IPS-18a (cell line): ENCODE data around the gene AGER.
"Not testable (repeated sequence)": the region's sequence is repeated elsewhere in the genome, so short reads cannot be mapped to it uniquely, and the experiment has no call there.

Experiments
- H3K27ac ChIP-seq: one replicate; pipeline ENCODE4 v1.5.1; 2013; ENCODE audit warnings: low read length
- H3K27me3 ChIP-seq: one replicate; pipeline ENCODE4 v1.6.1; 2013; ENCODE audit warnings: mild to moderate bottlenecking, low read length; ENCODE audit not compliant: control insufficient read depth, insufficient read depth
- H3K36me3 ChIP-seq: one replicate; pipeline ENCODE4 v1.6.1; 2013; ENCODE audit warnings: low read depth, low read length; ENCODE audit not compliant: control insufficient read depth
- H3K4me1 ChIP-seq: one replicate; pipeline ENCODE4 v1.6.1; 2013; ENCODE audit warnings: low read depth, low read length; ENCODE audit not compliant: control insufficient read depth
- H3K4me3 ChIP-seq: one replicate; pipeline ENCODE4 v1.5.1; 2013; ENCODE audit warnings: low read length
- H3K9ac ChIP-seq: one replicate; pipeline ENCODE4 v1.6.1; 2013; ENCODE audit warnings: mild to moderate bottlenecking, low read length, moderate library complexity
- H3K9me3 ChIP-seq: one replicate; pipeline ENCODE4 v1.6.1; 2013; ENCODE audit warnings: low read depth, low read length; ENCODE audit not compliant: control insufficient read depth

The AGER gene

DNA sequence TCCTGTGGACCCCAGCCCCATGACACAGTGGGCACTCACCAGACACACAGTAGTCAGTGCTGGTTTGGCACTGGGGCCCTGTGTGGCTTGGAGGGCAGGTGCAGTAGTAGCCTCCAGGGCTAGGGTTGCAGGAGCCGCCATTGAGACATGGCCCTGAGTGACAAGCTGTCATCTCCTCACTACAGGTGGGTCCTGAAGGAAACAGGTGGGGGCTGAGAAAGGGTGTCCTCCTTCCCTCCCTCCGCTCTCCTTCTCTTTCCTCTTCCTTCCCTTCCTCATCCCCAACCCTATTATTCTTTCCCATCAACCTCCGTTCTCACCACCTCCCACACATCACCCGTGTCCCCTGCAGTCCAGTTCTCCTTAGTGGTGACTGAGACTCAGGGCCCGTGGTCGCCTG is 29.6 kb upstream of the AGER start:
- Histone ChIP-seq H3K27ac (no peak overlapping the region), H3K4me3 (no peak overlapping the region), H3K27me3 (no peaks in the 10 kb centered on the region), H3K4me1 (no peaks in the 10 kb centered on the region), H3K36me3 (no peaks in the 10 kb centered on the region), H3K9ac (no peak overlapping the region), H3K9me3 (no peaks in the 10 kb centered on the region)

DNA sequence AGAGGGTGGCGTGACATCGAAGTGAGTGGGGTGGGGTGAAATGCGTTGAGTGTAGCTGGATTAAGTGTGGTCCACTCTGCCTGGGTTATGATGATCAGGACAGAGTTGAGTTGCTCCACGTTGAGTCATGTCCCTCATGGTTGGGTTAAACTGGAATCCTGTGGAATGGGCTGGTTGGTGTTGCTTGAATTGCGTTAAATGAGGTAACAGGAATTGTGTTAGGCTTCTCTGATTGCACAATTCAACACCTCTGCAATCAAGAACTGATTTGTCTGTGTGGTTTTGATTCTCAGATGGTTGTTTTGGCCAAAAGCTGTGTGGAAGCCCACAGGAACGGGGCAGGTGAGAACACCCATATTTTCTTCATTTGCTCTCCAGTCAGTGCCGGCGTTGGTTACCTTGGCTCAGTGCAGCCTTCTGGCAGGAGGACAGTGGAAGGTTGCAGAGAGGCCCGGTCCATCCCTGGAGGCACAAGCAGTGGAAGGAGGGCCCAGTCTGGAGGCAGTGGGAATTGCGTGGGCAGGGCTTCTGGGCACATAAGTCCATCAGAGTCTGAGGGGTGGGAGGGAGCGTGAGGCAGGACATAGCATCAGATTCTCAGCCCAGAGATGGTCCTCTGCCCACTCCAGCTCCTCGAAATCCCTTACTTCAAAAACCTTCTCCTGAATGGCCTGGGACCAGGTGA is 28.2 kb upstream of the AGER start:
- no peak overlapping the region for H3K27ac ChIP-seq
- no peak overlapping the region for H3K4me3 ChIP-seq
- no peaks in the 10 kb centered on the region for H3K36me3 ChIP-seq
- H3K27me3 ChIP-seq = no peaks in the 10 kb centered on the region
- H3K9me3 ChIP-seq = no peaks in the 10 kb centered on the region
- no peaks in the 10 kb centered on the region for H3K4me1 ChIP-seq
- H3K9ac ChIP-seq = no peak overlapping the region

DNA sequence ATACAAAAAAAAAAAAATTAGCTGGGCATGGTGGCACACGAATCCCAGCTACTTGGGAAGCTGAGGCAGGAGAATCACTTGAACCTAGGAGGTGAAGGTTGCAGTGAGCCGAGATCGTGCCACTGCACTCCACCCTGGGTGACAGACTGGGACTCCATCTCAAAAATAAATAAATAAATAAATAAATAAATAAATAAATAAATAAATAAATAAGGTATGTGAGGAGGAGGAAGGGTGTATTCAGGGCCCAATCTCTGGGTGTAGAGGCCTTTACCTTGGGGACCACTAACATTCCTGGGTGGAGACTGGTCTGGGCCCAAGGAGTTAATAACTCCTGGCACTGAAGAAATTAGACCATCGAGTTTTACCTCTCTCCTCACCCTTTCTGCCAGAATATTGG is 27.4 kb upstream of the AGER start:
- not testable (repeated sequence) for H3K4me3 ChIP-seq, H3K4me1 ChIP-seq, H3K36me3 ChIP-seq, H3K9me3 ChIP-seq, H3K27me3 ChIP-seq, H3K27ac ChIP-seq, H3K9ac ChIP-seq

DNA sequence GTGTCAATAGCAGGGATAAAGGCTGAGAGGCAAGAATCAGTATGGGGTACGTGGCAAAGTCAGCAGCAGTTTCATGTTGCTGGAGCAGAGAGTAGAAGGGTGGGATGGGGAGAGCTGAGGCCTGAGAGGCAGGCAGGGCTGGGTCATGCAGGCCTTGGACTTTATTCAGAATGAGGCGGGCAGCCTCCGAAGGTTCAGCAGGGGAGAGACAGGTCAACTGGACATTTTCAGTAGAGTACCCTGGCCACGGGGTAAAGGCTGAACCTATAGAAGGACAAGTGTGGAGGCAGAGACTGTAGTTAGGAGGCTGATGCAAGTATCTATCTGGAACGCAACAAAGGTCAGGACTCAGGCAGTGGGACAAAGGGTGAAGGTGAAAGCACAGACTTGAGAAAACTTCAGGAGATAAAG is 26.1 kb upstream of the AGER start:
- H3K27ac ChIP-seq = no peak overlapping the region
- H3K36me3 ChIP-seq = no peaks in the 10 kb centered on the region
- H3K9ac ChIP-seq = no peak overlapping the region
- H3K4me3 ChIP-seq = no peak overlapping the region
- H3K4me1 ChIP-seq = no peaks in the 10 kb centered on the region
- H3K9me3 ChIP-seq = no peaks in the 10 kb centered on the region
- H3K27me3 ChIP-seq = no peaks in the 10 kb centered on the region

DNA sequence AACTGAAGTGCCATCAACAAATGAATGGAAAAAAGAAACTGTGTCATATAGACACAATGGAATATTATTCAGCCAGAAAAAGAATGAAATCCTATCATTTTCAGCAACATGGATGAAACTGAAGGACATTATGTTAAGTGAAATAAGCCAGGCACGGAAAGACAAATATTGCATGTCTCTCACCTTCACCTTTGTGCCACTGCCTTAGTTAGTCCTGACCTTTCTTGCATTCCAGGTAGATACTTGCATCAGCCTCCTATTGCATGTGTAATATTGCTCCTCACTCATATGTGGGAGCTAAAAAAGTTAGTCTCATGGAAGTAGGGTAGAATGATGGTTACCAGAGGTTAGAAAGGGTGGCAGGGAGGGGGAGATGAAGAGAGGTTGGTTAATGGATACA is 24.9 kb upstream of the AGER start:
- Histone ChIP-seq H3K27me3 (no peaks in the 10 kb centered on the region), H3K9me3 (no peaks in the 10 kb centered on the region)

DNA sequence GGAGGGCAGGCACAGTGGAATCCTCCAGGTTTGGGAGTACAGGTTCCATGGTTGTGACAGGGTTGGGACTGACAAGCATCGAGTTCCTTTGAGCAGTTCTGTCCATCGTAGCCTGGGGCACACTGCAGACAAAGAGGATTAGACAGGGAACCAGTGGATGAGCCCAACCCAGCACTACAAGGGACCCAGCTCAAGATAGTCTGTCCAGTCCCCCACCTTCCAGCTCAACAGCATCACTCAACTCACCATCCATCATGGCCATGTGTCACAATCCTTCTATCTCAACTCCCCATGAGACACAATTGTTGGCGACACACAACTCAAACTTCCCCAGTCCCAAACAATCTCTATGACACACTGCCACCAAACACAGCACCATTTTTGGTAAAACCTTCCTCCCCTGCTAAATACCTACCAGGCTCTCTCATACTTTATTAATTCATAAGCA is 20.2 kb upstream of the AGER start:
- Histone ChIP-seq H3K36me3 (no peaks in the 10 kb centered on the region), H3K27me3 (no peaks in the 10 kb centered on the region), H3K9me3 (no peaks in the 10 kb centered on the region), H3K4me3 (no peak overlapping the region), H3K9ac (no peak overlapping the region), H3K4me1 (no peaks in the 10 kb centered on the region), H3K27ac (no peak overlapping the region)

More for the DNA sequence above, 24.9 kb upstream of the AGER start:
- Histone ChIP-seq H3K4me3 (no peak overlapping the region), H3K4me1 (no peaks in the 10 kb centered on the region), H3K9ac (no peak overlapping the region), H3K27ac (no peak overlapping the region), H3K36me3 (no peaks in the 10 kb centered on the region)

DNA sequence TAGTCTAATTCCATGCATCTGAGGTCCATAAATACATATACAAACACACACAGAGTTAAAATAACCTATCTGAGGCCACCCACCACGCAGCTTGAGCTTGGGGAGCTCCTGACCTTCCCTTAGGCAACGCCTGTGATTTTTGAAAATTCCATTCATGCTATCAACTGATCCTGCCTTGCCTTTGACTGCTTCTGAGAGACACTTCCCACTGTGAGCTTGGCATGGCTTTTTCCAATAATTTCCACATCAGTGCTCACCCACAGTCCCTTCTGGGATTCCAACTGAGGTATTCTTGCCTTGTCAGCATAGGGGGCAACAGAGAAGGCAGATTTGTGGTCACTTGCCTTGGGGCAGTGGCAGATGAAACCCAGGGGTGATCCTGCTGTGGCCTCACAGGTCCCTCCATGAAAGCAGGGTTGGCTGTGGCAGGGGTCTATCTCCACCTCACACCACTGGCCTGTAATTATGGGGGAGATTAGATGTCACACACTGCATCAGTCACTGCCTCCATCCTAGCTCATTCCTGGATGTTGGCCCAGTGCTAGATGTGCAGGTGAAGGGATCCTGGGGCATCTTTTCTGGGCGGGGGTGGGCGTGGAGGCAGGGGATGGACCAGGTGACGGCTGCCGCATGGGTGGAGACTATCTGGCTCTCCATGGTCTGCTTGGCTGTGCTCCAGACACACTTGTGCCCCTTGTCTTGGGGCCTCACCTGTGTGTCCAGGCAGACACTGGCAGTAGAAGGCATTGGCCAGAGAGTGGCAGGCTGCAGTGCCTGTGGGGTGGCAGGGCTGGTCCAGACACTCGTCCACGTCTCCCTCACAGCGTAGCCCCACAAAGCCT is 19.6 kb upstream of the AGER start:
- Histone ChIP-seq H3K9ac (no peak overlapping the region), H3K4me1 (no peaks in the 10 kb centered on the region), H3K36me3 (no peaks in the 10 kb centered on the region), H3K9me3 (no peaks in the 10 kb centered on the region), H3K4me3 (no peak overlapping the region), H3K27ac (no peak overlapping the region), H3K27me3 (no peaks in the 10 kb centered on the region)

DNA sequence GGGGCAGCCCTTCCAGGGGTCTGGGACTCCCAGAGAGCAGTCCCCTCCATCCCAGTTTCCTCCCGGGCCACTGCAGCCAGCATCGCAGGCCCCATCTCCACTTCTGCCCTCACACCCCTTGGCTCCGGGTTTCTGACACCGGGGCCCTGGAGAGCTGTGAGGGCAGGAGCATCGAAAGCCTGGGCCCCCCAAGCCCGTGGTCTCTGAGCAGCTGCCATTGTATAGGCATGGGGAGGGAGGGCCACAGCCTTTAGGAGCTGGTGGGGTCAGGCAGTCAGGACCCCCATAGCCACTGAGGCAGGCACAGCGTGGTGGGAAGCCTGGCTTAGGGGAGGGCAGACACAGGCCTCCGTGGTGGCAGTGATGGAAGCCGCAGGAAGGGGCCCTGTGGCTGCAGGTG is 18.1 kb upstream of the AGER start:
- Histone ChIP-seq H3K27ac (no peak overlapping the region), H3K36me3 (no peaks in the 10 kb centered on the region), H3K4me1 (peaks cover under 1% of the 10 kb centered on the region), H3K4me3 (no peak overlapping the region), H3K9me3 (no peaks in the 10 kb centered on the region), H3K27me3 (no peaks in the 10 kb centered on the region), H3K9ac (no peak overlapping the region)

DNA sequence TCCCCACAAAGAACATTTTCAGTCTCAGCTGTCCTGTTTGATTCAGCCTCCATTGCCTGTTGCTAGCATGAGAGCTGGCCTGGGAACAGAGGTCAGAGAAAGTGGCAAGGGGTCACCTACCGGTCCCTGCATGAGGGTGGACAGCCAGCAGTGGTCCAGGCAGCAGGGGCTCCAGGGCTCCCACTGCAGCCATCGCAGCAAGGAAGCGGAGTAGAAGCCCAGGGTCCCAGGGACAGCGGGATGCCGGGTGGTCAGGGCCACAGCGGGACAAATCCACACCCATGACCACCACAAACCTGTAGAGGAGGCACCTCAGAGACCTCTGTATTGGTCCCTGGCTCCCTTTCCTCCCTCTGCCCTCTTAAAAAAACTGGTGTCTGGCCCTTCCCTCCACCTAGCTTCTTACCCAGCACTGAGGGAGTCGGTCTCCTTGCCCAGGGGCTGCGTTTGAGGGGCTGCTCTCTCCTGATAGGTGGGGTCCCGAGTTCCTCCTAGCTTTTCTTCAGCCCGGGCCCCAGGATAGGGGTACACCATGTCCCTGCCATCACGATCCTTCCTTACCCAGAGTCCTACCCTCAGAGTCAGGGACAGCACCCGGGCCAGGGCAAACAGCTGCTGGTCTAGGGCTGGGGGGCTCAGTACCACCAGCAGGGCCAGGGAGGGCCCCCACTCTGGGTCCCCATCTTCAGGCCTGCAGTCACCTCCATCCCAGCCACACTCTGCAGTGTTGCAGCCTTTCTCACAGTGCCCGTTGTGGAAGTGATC is 16.8 kb upstream of the AGER start:
- H3K36me3 ChIP-seq = no peaks in the 10 kb centered on the region
- peaks cover 4% of the 10 kb centered on the region for H3K4me1 ChIP-seq
- H3K27ac ChIP-seq = no peak overlapping the region
- no peaks in the 10 kb centered on the region for H3K27me3 ChIP-seq
- no peaks in the 10 kb centered on the region for H3K9me3 ChIP-seq
- no peak overlapping the region for H3K9ac ChIP-seq
- H3K4me3 ChIP-seq = no peak overlapping the region

DNA sequence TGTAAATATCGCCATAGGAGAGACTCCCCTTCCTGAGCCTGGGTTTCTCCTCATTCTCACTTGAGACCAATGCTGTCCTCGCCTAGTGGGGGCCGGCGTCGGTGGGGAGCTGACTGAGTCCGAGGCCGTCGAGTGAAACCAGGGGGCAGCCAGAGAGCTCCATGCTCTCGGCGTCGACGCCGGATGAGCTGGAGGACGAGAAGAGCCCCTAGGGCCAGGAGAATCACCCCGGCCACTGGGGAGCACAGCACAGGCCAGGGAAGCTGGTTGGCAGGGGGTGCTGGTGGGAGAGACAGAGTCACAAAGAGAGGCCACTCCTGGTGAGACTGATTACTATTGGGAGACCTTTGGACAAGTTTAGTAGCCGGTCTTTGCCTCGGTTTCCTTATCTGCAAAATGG is 14.8 kb upstream of the AGER start:
- Histone ChIP-seq H3K27ac (no peak overlapping the region), H3K9ac (no peak overlapping the region), H3K4me3 (no peak overlapping the region), H3K36me3 (no peaks in the 10 kb centered on the region), H3K4me1 (peaks cover 16% of the 10 kb centered on the region), H3K27me3 (no peaks in the 10 kb centered on the region), H3K9me3 (no peaks in the 10 kb centered on the region)

DNA sequence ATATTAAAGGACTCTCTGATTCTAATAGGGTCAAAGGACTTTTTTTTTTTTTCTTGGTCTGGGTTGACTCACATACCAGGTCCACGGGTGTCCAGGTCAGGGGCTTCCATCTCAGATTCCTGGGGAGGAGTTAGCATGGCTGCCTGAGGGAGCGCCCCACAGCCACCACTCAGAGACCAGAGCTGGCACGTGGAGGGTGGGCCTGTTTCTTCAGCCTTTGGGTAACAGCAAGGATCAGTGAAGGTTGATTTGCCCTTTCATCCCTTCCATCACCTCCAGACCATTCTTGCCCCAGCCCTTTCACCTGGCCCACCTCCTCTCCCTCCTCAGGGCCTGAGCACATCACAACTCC is 14.3 kb upstream of the AGER start:
- Histone ChIP-seq H3K27me3 (no peaks in the 10 kb centered on the region), H3K9ac (no peak overlapping the region), H3K4me3 (no peak overlapping the region), H3K27ac (no peak overlapping the region), H3K4me1 (peaks cover 16% of the 10 kb centered on the region), H3K36me3 (no peaks in the 10 kb centered on the region), H3K9me3 (no peaks in the 10 kb centered on the region)
